Omental fat pad (tissue), 4 donors: ENCODE measurements around the gene ZNF804A. TPM values are rescaled to one million over a fixed set of nuclear protein-coding genes. Genes with fewer than 3 reads are reported as not detected.

Experiments
- ATAC-seq: fragments of 150-250 bp; one replicate; pipeline ENCODE4 v1.9.1; 2016; ENCODE audit warnings: mild to moderate bottlenecking, moderate library complexity; ENCODE audit not compliant: low FRiP score
- DNase-seq: peaks from one replicate; pipeline ENCODE4 v3.0.0-alpha.2; 2019; ENCODE audit warnings: low spot score
- total RNA-seq, 4 donors: library from RNA; depleted of rRNA; stranded (reverse); fragments of >200 nt; gene quantifications; one replicate each; pipeline ENCODE4 v1.1.0, GENCODE V29; 2016
- TF ChIP-seq, protein P1 (sequence below), 3 donors: fragments of 450-650 bp; IDR thresholded peaks; one replicate each; pipeline ENCODE4 v1.5.1; 2016 to 2017; ENCODE audit warnings: antibody characterized with exemption in 3 of 3, mild to moderate bottlenecking in 3 of 3, moderate library complexity in 2 of 3

ZNF804A gene
- total RNA-seq, 4 donors from 2014 or later, result 0.09 to 0.79 (median 0.60) TPM; not detected in 1

DNA sequence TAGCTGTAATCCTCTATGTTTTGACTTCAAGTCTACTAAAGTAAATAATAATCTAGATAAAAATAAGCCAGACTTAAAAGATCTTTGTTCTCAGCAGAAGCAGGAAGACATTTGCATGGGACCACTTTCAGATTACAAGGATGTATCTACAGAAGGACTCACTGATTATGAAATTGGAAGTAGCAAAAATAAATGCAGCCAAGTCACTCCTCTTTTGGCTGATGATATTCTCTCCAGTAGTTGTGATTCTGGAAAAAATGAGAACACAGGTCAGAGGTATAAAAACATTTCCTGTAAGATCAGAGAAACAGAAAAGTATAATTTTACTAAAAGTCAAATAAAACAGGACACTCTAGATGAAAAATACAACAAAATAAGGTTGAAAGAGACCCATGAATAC, 338.4 kb downstream of the ZNF804A start:
- ATAC-seq (no peak), DNase-seq (no peak)
- TF ChIP-seq, protein P1, sequence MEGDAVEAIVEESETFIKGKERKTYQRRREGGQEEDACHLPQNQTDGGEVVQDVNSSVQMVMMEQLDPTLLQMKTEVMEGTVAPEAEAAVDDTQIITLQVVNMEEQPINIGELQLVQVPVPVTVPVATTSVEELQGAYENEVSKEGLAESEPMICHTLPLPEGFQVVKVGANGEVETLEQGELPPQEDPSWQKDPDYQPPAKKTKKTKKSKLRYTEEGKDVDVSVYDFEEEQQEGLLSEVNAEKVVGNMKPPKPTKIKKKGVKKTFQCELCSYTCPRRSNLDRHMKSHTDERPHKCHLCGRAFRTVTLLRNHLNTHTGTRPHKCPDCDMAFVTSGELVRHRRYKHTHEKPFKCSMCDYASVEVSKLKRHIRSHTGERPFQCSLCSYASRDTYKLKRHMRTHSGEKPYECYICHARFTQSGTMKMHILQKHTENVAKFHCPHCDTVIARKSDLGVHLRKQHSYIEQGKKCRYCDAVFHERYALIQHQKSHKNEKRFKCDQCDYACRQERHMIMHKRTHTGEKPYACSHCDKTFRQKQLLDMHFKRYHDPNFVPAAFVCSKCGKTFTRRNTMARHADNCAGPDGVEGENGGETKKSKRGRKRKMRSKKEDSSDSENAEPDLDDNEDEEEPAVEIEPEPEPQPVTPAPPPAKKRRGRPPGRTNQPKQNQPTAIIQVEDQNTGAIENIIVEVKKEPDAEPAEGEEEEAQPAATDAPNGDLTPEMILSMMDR (IDR thresholded peaks at IDR 0.05), result no peak

DNA sequence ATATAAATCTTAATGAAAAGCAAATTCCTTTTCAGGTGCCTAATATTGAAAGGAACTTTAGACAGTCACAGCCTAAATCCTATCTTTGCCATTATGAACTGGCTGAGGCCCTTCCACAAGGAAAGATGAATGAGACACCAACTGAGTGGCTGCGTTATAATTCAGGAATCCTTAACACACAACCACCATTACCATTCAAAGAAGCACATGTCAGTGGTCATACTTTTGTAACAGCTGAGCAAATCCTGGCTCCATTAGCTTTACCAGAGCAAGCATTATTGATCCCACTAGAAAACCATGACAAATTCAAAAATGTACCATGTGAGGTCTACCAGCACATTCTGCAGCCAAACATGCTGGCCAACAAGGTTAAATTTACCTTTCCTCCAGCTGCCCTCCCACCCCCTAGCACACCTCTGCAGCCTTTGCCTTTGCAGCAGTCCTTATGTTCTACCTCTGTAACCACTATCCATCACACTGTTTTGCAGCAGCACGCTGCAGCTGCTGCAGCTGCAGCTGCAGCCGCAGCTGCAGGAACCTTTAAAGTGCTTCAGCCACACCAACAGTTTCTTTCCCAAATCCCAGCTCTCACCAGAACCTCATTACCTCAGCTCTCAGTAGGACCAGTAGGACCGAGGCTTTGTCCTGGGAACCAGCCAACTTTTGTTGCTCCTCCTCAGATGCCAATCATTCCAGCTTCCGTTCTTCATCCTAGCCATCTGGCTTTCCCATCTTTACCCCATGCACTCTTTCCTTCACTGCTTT, 340.1 kb downstream of the ZNF804A start:
- ATAC-seq, result no peak
- no peak for DNase-seq
- TF ChIP-seq, protein P1 (IDR thresholded peaks at IDR 0.05), result no peak

DNA sequence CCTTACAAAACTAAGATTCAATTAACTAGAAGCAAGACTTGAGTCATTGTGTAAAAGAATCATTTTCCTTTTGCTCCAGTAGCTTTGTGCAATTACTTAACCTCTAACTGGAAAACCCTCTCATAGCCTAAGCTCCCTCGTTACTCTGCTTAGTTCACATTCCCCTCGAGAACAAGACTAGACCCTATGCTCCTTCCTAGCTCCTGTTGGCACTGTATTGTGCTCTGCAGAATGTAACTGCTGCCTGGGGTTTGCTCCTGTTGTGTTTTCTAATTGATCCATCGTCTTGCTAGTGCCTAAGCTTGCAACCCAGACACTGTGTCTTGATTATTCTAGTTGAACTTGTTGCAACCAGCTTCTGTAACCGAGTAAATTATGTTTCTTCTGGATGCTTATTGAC, 347.0 kb downstream of the ZNF804A start:
- DNase-seq, result no peak
- TF ChIP-seq, protein P1 (IDR thresholded peaks at IDR 0.05), result no peak
- ATAC-seq, result no peak

DNA sequence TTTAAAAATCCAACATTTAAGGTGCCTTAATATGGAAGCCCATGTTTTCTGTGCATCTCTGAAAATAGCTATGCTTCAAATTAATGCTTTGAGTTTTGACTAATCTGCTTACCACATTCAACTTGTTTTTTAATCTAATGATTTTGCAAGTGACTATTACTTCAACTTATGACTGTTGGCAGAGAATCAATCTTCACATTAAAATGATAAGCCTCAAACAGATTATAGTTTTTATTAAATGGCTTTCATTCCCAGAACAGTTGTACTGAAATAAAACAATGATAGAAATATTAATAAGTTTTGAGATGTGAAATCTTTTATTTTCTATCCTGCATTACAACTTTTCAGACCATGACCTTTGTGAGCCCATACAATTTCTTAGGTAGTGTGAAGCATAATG, 347.5 kb downstream of the ZNF804A start:
- ATAC-seq (no peak), DNase-seq (no peak)
- TF ChIP-seq, protein P1 (IDR thresholded peaks at IDR 0.05), result no peak

DNA sequence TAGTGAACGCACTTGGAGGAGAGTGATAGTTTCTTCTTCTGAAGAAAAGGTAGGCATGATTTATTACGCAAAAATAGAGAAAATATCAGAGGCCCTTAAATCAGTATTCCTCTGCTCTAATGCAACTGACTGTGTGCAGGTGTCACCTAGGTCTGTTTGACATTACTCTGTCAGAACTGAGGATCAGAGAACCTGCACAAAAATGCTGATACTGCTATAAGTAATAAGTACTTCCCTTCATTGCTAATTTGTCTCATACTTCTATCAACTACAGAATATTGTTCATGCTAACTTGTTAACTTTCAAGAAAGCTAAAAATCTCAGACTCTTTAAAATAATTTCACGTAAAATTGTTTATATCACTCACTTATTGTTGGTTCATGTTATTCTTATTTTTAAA, 358.5 kb downstream of the ZNF804A start:
- no peak for DNase-seq
- TF ChIP-seq, protein P1 (IDR thresholded peaks at IDR 0.05), result no peak
- ATAC-seq, result no peak

DNA sequence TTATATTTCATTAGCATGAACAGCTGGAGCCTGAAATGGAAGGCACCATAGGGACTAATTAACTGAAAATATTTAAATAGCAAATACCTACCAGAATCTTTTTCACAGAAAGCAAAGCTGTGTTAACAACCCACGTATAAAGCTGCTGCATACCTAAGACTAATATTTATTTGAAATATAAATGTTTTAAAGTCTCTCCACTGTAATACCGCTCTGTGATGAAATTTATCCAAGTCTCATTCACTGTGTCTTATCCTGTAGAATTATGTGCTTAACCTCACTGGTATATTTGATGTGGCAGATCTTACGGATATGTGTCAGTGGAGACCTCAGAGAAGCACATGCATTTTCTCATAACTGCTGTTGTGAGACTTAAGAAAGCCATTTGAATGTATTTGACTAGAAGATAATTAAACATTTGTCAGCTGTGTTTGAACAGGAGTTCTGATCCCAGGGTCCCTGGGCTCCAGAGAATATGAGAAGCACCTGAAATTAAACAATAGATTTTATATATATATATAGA, 373.3 kb downstream of the ZNF804A start:
- TF ChIP-seq, protein P1 (IDR thresholded peaks at IDR 0.05), result no peak
- DNase-seq (no peak), ATAC-seq (no peak)
